K562 (cell line): ENCODE data around the gene LBP. TPM values are rescaled to one million over a fixed set of nuclear protein-coding genes. Genes with fewer than 3 reads are reported as not detected.

ENCODE experiments used
- ADNP ChIP-seq: fragments of 200-800 bp; sonication (Bioruptor generic); IDR thresholded peaks from 2 replicates; pipeline ENCODE4 v1.6.1; 2016; ENCODE audit warnings: missing genetic modification characterization, missing compliant biosample characterization
- CHD1 ChIP-seq: fragments of 200-600 bp; sonication (generic); IDR thresholded peaks from one replicate; pipeline ENCODE4 v1.6.1; 2012; ENCODE audit warnings: mild to moderate bottlenecking, moderate library complexity, low read length, inconsistent platforms
- NR1H2 ChIP-seq: sonication (generic); formaldehyde crosslinking; IDR thresholded peaks from 2 replicates; pipeline ENCODE4 v1.4.0; 2020; ENCODE audit warnings: mild to moderate bottlenecking, missing genetic modification reagents
- NR2C2 ChIP-seq, 2 experiments: fragments of 200-800 bp in 1 of 2; sonication (Bioruptor generic) in 1 of 2; sonication (generic) in 1 of 2; formaldehyde crosslinking in 1 of 2; IDR thresholded peaks; 2 replicates each; pipeline versions ENCODE4 v1.6.1 to v1.8.0; 2016 to 2022; ENCODE audit warnings: mild to moderate bottlenecking in 1 of 2, missing compliant biosample characterization in 1 of 2, missing genetic modification characterization in 1 of 2, missing genetic modification reagents in 1 of 2
- PTTG1 ChIP-seq: fragments of 450-650 bp; IDR thresholded peaks from 2 replicates; pipeline ENCODE4 v1.6.1; 2016; ENCODE audit warnings: low read depth, mild to moderate bottlenecking, missing genetic modification characterization, missing compliant biosample characterization
- RBM34 ChIP-seq: fragments of 200-400 bp; formaldehyde crosslinking; IDR thresholded peaks from 2 replicates; pipeline ENCODE4 v1.6.1; 2018; ENCODE audit warnings: low read length, borderline replicate concordance; ENCODE audit not compliant: insufficient read depth
- SIN3A ChIP-seq, 2 experiments: fragments of 150-350 bp in 1 of 2; IDR thresholded peaks; 2 replicates each; pipeline ENCODE4 v1.6.1; 2011 to 2016; ENCODE audit warnings: borderline replicate concordance in 2 of 2, low read depth in 2 of 2, low read length in 2 of 2, mild to moderate bottlenecking in 2 of 2, moderate library complexity in 2 of 2; ENCODE audit not compliant: control insufficient read depth in 1 of 2
- SP1 ChIP-seq: sonication (generic); formaldehyde crosslinking; IDR thresholded peaks from 2 replicates; pipeline ENCODE4 v1.8.1; 2022; ENCODE audit warnings: mild to moderate bottlenecking, missing genetic modification reagents
- TCFL5 ChIP-seq: fragments of 250-450 bp; sonication (Bioruptor Pico); conservative IDR thresholded peaks from 2 replicates; pipeline ENCODE4 v1.6.1; 2021; ENCODE audit warnings: mild to moderate bottlenecking, moderate library complexity, matching md5 sums
- ZHX1 ChIP-seq: fragments of 150-350 bp; conservative IDR thresholded peaks from 2 replicates; pipeline ENCODE4 v1.6.1; 2014; ENCODE audit warnings: low read length
- ZNF140 ChIP-seq: fragments of 250-450 bp; sonication (Bioruptor Pico); IDR thresholded peaks from 2 replicates; pipeline ENCODE4 v1.8.0; 2021; ENCODE audit warnings: moderate library complexity, mild to moderate bottlenecking, inconsistent platforms
- ZNF449 ChIP-seq: fragments of 250-450 bp; sonication (Bioruptor Pico); IDR thresholded peaks from 2 replicates; pipeline ENCODE4 v1.8.0; 2022; ENCODE audit warnings: moderate library complexity, mild to moderate bottlenecking, inconsistent platforms
- polyA plus RNA-seq, 8 experiments: library from polyadenylated mRNA; depleted of rRNA in 4 of 8; stranded (reverse) in 5 of 8; unstranded in 3 of 8; fragments of >200 nt; fragmentation: Nextera tagmentation in 2 of 8; fragmentation: Illumina TruSeq in 1 of 8; extraction: Ambion mirVana in 2 of 8; extraction: Trizol in 1 of 8; gene quantifications; 2 replicates each; pipeline versions ENCODE4 v1.2.1 to v1.2.3, GENCODE V29; 2011 to 2014; ENCODE audit warnings: inconsistent platforms in 1 of 8, missing spikeins in 1 of 8
- total RNA-seq, 7 experiments: library from RNA; depleted of rRNA in 6 of 7; stranded (reverse); fragments of >200 nt in 6 of 7; fragmentation: Illumina TruSeq in 2 of 7; extraction: Trizol in 2 of 7; gene quantifications; 2 replicates each; pipeline versions ENCODE4 v1.2.1 to v1.2.3, GENCODE V29; 2011 to 2021; ENCODE audit warnings: low replicate concordance in 1 of 7
- TF ChIP-seq, protein P1 (sequence below): fragments of 450-650 bp; conservative IDR thresholded peaks from 2 replicates; pipeline ENCODE4 v1.6.1; 2016; ENCODE audit warnings: missing genetic modification characterization, low read depth, mild to moderate bottlenecking, control low read depth, missing compliant biosample characterization
- TF ChIP-seq, protein P2 (sequence below), 2 experiments: fragments of 150-350 bp in 1 of 2; IDR thresholded peaks; 2 replicates each; pipeline ENCODE4 v1.6.1; 2012 to 2016; ENCODE audit warnings: low read depth in 2 of 2, low read length in 2 of 2, mild to moderate bottlenecking in 1 of 2, moderate library complexity in 1 of 2
- TF ChIP-seq, protein P3 (sequence below): sonication (generic); formaldehyde crosslinking; IDR thresholded peaks from 2 replicates; pipeline ENCODE4 v1.8.0; 2022; ENCODE audit warnings: mild to moderate bottlenecking, missing genetic modification reagents

LBP gene
- total and polyA plus RNA-seq, 9 of the 15 experiments (the other 6 are each of a cell fraction or from before 2014, with no cell fraction given): 0.06 to 0.31 (median 0.09) TPM; not detected in 3

- TF ChIP-seq SP1 (CRISPR knock-in tag) (peak; percentile 78), NR1H2 (CRISPR knock-in tag) (no peak), ZNF140 (CRISPR knock-in tag) (no peak), ADNP (tag) (no peak), TCFL5 (CRISPR knock-in tag) (no peak), PTTG1 (tag) (no peak), SIN3A (IDR thresholded peaks at IDR 0.05; ENCODE audit: borderline replicate concordance in 2 of 2, control insufficient read depth in 1 of 2, low read depth in 2 of 2, low read length in 2 of 2) (no peak), ZHX1 (0 out of 2 replicates have a peak, but pooled peaks have one; percentile 66), RBM34 (no peak), CHD1 (no peak), NR2C2 (CRISPR knock-in tag; IDR thresholded peaks at IDR 0.05) (no peak), NR2C2 (tag; IDR thresholded peaks at IDR 0.05) (no peak), ZNF449 (CRISPR knock-in tag) (no peak)
- TF ChIP-seq, protein P1, sequence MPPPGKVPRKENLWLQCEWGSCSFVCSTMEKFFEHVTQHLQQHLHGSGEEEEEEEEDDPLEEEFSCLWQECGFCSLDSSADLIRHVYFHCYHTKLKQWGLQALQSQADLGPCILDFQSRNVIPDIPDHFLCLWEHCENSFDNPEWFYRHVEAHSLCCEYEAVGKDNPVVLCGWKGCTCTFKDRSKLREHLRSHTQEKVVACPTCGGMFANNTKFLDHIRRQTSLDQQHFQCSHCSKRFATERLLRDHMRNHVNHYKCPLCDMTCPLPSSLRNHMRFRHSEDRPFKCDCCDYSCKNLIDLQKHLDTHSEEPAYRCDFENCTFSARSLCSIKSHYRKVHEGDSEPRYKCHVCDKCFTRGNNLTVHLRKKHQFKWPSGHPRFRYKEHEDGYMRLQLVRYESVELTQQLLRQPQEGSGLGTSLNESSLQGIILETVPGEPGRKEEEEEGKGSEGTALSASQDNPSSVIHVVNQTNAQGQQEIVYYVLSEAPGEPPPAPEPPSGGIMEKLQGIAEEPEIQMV (tag): no peak
- TF ChIP-seq, protein P2, sequence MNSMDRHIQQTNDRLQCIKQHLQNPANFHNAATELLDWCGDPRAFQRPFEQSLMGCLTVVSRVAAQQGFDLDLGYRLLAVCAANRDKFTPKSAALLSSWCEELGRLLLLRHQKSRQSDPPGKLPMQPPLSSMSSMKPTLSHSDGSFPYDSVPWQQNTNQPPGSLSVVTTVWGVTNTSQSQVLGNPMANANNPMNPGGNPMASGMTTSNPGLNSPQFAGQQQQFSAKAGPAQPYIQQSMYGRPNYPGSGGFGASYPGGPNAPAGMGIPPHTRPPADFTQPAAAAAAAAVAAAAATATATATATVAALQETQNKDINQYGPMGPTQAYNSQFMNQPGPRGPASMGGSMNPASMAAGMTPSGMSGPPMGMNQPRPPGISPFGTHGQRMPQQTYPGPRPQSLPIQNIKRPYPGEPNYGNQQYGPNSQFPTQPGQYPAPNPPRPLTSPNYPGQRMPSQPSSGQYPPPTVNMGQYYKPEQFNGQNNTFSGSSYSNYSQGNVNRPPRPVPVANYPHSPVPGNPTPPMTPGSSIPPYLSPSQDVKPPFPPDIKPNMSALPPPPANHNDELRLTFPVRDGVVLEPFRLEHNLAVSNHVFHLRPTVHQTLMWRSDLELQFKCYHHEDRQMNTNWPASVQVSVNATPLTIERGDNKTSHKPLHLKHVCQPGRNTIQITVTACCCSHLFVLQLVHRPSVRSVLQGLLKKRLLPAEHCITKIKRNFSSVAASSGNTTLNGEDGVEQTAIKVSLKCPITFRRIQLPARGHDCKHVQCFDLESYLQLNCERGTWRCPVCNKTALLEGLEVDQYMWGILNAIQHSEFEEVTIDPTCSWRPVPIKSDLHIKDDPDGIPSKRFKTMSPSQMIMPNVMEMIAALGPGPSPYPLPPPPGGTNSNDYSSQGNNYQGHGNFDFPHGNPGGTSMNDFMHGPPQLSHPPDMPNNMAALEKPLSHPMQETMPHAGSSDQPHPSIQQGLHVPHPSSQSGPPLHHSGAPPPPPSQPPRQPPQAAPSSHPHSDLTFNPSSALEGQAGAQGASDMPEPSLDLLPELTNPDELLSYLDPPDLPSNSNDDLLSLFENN (IDR thresholded peaks at IDR 0.05; ENCODE audit: low read depth in 2 of 2, low read length in 2 of 2): no peak
- TF ChIP-seq, protein P3, sequence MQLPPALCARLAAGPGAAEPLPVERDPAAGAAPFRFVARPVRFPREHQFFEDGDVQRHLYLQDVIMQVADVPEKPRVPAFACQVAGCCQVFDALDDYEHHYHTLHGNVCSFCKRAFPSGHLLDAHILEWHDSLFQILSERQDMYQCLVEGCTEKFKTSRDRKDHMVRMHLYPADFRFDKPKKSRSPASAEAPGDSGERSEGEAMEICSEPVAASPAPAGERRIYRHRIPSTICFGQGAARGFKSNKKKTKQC (CRISPR knock-in tag): no peak
Observed at GRCh38 chr20:38337561-38338140, 8.6 kb upstream of the LBP start (continued).
